OCI-LY7 (cell line): ENCODE results near the gene BRSK1. TPM values are rescaled to one million over a fixed set of nuclear protein-coding genes. Genes with fewer than 3 reads are reported as not detected.
"Not testable (repeated sequence)": the region's sequence is repeated elsewhere in the genome, so short reads cannot be mapped to it uniquely, and the experiment has no call there.

Experiments used
- BruUV-seq: library from RNA; stranded (reverse); fragments of 400-500 nt; replicated peaks from 2 replicates; lab custom pipeline; 2021; lab: Mats Ljungman, UMichigan
- CTCF ChIA-PET: fragments of 300-600 bp; sonication (Branson Sonifier 250); formaldehyde crosslinking; loops from one replicate; lab custom pipeline; 2022; ENCODE audit warnings: antibody characterized with exemption; ENCODE audit not compliant: unreplicated experiment; lab: Charles Lee
- POLR2A ChIA-PET: fragments of 300-600 bp; sonication (Branson Sonifier 250); formaldehyde crosslinking; loops from one replicate; lab custom pipeline; 2022; ENCODE audit warnings: antibody characterized with exemption; lab: Charles Lee
- DNase-seq: peaks from one replicate; pipeline ENCODE4 v3.0.0-alpha.2; 2015; ENCODE audit warnings: low spot score
- H2AFZ ChIP-seq: fragments of 200-600 bp; sonication (generic), shearing (Covaris generic); 2 replicates; pipeline ENCODE4 v1.6.1; 2014; ENCODE audit warnings: mild to moderate bottlenecking, antibody characterized with exemption, low read length, moderate library complexity
- H3K27ac ChIP-seq: fragments of 200-600 bp; sonication (generic); 2 replicates; pipeline ENCODE4 v1.5.1; 2014; ENCODE audit warnings: mixed run types, low read depth, mild to moderate bottlenecking, moderate library complexity, low read length, inconsistent platforms; ENCODE audit not compliant: poor library complexity, severe bottlenecking
- H3K36me3 ChIP-seq: fragments of 200-600 bp; sonication (generic); 2 replicates; pipeline ENCODE4 v1.6.1; 2014; ENCODE audit warnings: mild to moderate bottlenecking, antibody characterized with exemption, low read length, moderate library complexity, mixed read lengths; ENCODE audit not compliant: insufficient read depth
- H3K4me1 ChIP-seq: fragments of 200-600 bp; sonication (generic); 2 replicates; pipeline ENCODE4 v1.5.1; 2014; ENCODE audit warnings: mild to moderate bottlenecking, low read length; ENCODE audit not compliant: insufficient read depth, poor library complexity, severe bottlenecking
- H3K4me2 ChIP-seq: fragments of 200-600 bp; sonication (generic); 2 replicates; pipeline ENCODE4 v1.6.1; 2014; ENCODE audit warnings: mild to moderate bottlenecking, low read length
- H3K4me3 ChIP-seq: fragments of 200-600 bp; sonication (generic); 2 replicates; pipeline ENCODE4 v1.5.1; 2014; ENCODE audit warnings: mild to moderate bottlenecking, low read depth, low read length; ENCODE audit not compliant: poor library complexity, severe bottlenecking
- H3K79me2 ChIP-seq: fragments of 200-600 bp; sonication (generic); 2 replicates; pipeline ENCODE4 v1.6.1; 2016; ENCODE audit warnings: low read depth, mild to moderate bottlenecking, low read length, moderate library complexity, mixed read lengths; ENCODE audit not compliant: insufficient read depth
- H3K9me2 ChIP-seq: fragments of 200-600 bp; sonication (generic); 2 replicates; pipeline ENCODE4 v1.6.1; 2016; ENCODE audit warnings: mild to moderate bottlenecking, low read length, mixed read lengths; ENCODE audit not compliant: insufficient read depth
- H3K9me3 ChIP-seq: fragments of 200-600 bp; sonication (generic); 2 replicates; pipeline ENCODE4 v1.6.1; 2014; ENCODE audit warnings: mild to moderate bottlenecking, mixed run types, low read length, mixed read lengths
- H4K20me1 ChIP-seq: fragments of 200-600 bp; sonication (generic); 2 replicates; pipeline ENCODE4 v1.6.1; 2014; ENCODE audit warnings: mild to moderate bottlenecking, antibody characterized with exemption, low read length, moderate library complexity, mixed read lengths; ENCODE audit not compliant: insufficient read depth
- CTCF ChIP-seq: fragments of 200-600 bp; sonication (generic); conservative IDR thresholded peaks from 2 replicates; pipeline ENCODE4 v1.5.1; 2014; ENCODE audit warnings: mild to moderate bottlenecking, antibody characterized with exemption, low read length, moderate library complexity, mixed read lengths
- EZH2phosphoT487 ChIP-seq: fragments of 200-600 bp; sonication (generic); IDR thresholded peaks from 2 replicates; pipeline ENCODE4 v1.6.1; 2018; ENCODE audit warnings: low read depth, borderline replicate concordance, mild to moderate bottlenecking, mixed run types, antibody characterized with exemption, low read length, moderate library complexity, mixed read lengths
- intact Hi-C: fragments of 100-400 bp; cut with micrococcal nuclease; formaldehyde crosslinking; loops from one replicate; pipeline ENCODE4 v1.10.0; 2022; ENCODE audit not compliant: unreplicated experiment
- total RNA-seq, 2 experiments: library from RNA; depleted of rRNA in 1 of 2; stranded (reverse); fragments of >200 nt in 1 of 2; shearing (Covaris generic) in 1 of 2; gene quantifications; 2 replicates each; pipeline ENCODE4 v1.2.3, GENCODE V29; 2014 to 2022

BRSK1 gene
- total RNA-seq, 2 experiments from 2014 or later = 16.1 to 23.9 TPM

DNA sequence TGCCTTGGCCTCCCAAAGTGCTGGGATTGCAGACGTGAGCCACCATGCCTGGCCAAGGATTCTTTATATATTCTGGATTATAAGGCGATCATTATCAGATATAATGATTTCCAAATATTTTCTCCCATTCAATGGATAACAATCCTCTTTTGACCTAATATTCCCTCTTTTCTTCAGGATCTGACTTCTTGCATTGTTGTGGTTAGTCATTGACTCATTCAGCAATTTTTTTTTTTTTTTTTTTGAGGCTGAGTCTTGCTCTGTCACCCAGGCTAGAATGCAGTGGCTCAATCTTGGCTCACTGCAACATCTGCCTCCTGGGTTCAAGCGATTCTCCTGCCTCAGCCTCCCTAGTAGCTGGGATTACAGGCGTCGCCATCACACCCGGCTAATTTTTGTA lies 46.0 kb downstream of the BRSK1 start:
- H3K36me3 ChIP-seq, H3K4me3 ChIP-seq, H3K79me2 ChIP-seq, H2AFZ ChIP-seq, intact Hi-C loops, BruUV-seq, DNase-seq, H3K4me2 ChIP-seq, H3K4me1 ChIP-seq, CTCF ChIA-PET, H3K27ac ChIP-seq, H3K9me2 ChIP-seq, POLR2A ChIA-PET, H4K20me1 ChIP-seq, H3K9me3 ChIP-seq: not testable (repeated sequence)

DNA sequence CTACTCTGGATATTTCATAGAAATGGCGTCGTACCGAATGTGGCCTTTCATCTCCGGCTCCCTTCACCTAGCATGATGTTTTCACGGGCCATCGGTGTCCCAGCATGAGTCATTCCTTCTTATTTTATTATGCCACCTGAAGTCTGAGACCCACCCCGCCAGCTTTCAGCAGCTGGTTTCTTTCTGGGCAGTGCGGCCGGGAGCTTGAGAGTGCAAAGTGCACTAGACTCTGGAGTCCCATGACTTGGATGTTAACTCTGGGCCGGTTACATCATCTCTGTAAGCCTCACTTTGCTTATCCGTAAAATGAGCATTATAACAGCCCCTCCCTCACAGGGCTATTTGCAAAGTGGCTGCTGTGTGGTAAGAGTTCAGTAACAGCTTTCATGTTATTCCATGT lies 50.1 kb downstream of the BRSK1 start:
- intact Hi-C loops = no loop called here
- H3K4me2 ChIP-seq = no peak overlapping the region
- H3K27ac ChIP-seq = no peak overlapping the region
- H3K36me3 ChIP-seq = no peaks in the 10 kb centered on the region
- no peak overlapping the region for H3K4me3 ChIP-seq
- H2AFZ ChIP-seq = no peak overlapping the region
- no peak for DNase-seq
- TF ChIP-seq EZH2phosphoT487 (no peak), CTCF (no peak)
- no peaks in the 10 kb centered on the region for H4K20me1 ChIP-seq
- no TSS peak for BruUV-seq
- POLR2A ChIA-PET = no interaction called here
- H3K79me2 ChIP-seq = no peaks in the 10 kb centered on the region
- H3K9me3 ChIP-seq = no peaks in the 10 kb centered on the region
- H3K9me2 ChIP-seq = no peaks in the 10 kb centered on the region
- CTCF ChIA-PET = no interaction called here
- H3K4me1 ChIP-seq = peaks cover 10% of the 10 kb centered on the region

GRCh38 chr19:55336101-55336500 lies 52.3 kb downstream of the BRSK1 start:
- intact Hi-C loops = loop anchor here (5.0 kb wide), 1 partner anchor 34 kb away; no protein-coding TSS in a partner anchor
- Histone ChIP-seq H3K9me3 (no peaks in the 10 kb centered on the region), H3K36me3 (no peaks in the 10 kb centered on the region), H3K9me2 (no peaks in the 10 kb centered on the region), H3K4me1 (peaks cover 21% of the 10 kb centered on the region), H4K20me1 (no peaks in the 10 kb centered on the region), H3K4me3 (no peak overlapping the region), H3K27ac (no peak overlapping the region), H3K79me2 (no peaks in the 10 kb centered on the region), H3K4me2 (no peak overlapping the region), H2AFZ (no peak overlapping the region)
- ChIA-PET POLR2A (interaction anchor here (1.0 kb wide), 1 partner anchor 138 kb away, joined by 3 read pairs; no protein-coding TSS in a partner anchor), CTCF (no interaction called here)
- no TSS peak for BruUV-seq
- TF ChIP-seq EZH2phosphoT487 = no peak
- no peak for DNase-seq
